Neural progenitor cell (in vitro differentiated cells): Measurements from ENCODE around the gene CSNK1G3. TPM values are rescaled to one million over a fixed set of nuclear protein-coding genes. Genes with fewer than 3 reads are reported as not detected.
A peak's percentile ranks its signal among the peaks of the same experiment; 100 is the strongest.

Experiments used
- DNase-seq: peaks from one replicate; pipeline ENCODE4 v3.0.0-alpha.2; 2016; ENCODE audit warnings: low spot score
- H2AFZ ChIP-seq: fragments of 200-600 bp; sonication (generic); replicated peaks from 2 replicates; pipeline ENCODE4 v1.6.1; 2016; ENCODE audit warnings: antibody characterized with exemption
- H3F3A ChIP-seq: fragments of 200-600 bp; sonication (generic); 2 replicates; pipeline ENCODE4 v1.6.1; 2016; ENCODE audit warnings: antibody characterized with exemption, low read depth
- H3K27ac ChIP-seq: fragments of 200-600 bp; sonication (generic); 2 replicates; pipeline ENCODE4 v1.5.1; 2016; ENCODE audit warnings: mild to moderate bottlenecking
- H3K27me3 ChIP-seq: fragments of 200-600 bp; sonication (generic); 2 replicates; pipeline ENCODE4 v1.6.1; 2016; ENCODE audit warnings: mild to moderate bottlenecking, moderate library complexity
- H3K36me3 ChIP-seq: fragments of 200-600 bp; sonication (generic); 2 replicates; pipeline ENCODE4 v1.5.1; 2016
- H3K4me1 ChIP-seq: fragments of 200-600 bp; sonication (generic); 2 replicates; pipeline ENCODE4 v1.6.1; 2016; ENCODE audit warnings: mixed run types
- H3K4me2 ChIP-seq: fragments of 200-600 bp; sonication (generic); 2 replicates; pipeline ENCODE4 v1.6.1; 2016
- H3K4me3 ChIP-seq: fragments of 200-600 bp; sonication (generic); 2 replicates; pipeline ENCODE4 v1.5.1; 2016
- H3K79me2 ChIP-seq: fragments of 200-600 bp; sonication (generic); 2 replicates; pipeline ENCODE4 v1.6.1; 2016; ENCODE audit warnings: low read depth
- H3K9ac ChIP-seq: fragments of 200-600 bp; sonication (generic); 2 replicates; pipeline ENCODE4 v1.6.1; 2016
- H3K9me3 ChIP-seq: fragments of 200-600 bp; sonication (generic); 2 replicates; pipeline ENCODE4 v1.5.1; 2016; ENCODE audit warnings: low read depth
- H4K20me1 ChIP-seq: fragments of 200-600 bp; sonication (generic); 2 replicates; pipeline ENCODE4 v1.6.1; 2016; ENCODE audit warnings: low read depth
- H3K27ac Mint-ChIP-seq: 3 replicates; pipeline ENCODE4 v1.8.0; 2021; ENCODE audit warnings: mixed read lengths
- H3K27me3 Mint-ChIP-seq: 2 replicates; pipeline ENCODE4 v1.8.0; 2022; ENCODE audit warnings: low read depth, mild to moderate bottlenecking, inconsistent platforms, moderate library complexity, mixed read lengths; ENCODE audit not compliant: insufficient read depth
- H3K36me3 Mint-ChIP-seq: 3 replicates; pipeline ENCODE4 v1.8.0; 2021; ENCODE audit warnings: mixed read lengths
- H3K4me1 Mint-ChIP-seq: 3 replicates; pipeline ENCODE4 v1.8.0; 2021; ENCODE audit warnings: mixed read lengths
- H3K4me3 Mint-ChIP-seq: 3 replicates; pipeline ENCODE4 v1.8.0; 2021; ENCODE audit warnings: mild to moderate bottlenecking, moderate library complexity, mixed read lengths
- H3K9me3 Mint-ChIP-seq: 3 replicates; pipeline ENCODE4 v1.8.0; 2020; ENCODE audit warnings: mixed read lengths
- EZH2 ChIP-seq: fragments of 200-600 bp; sonication (generic); IDR thresholded peaks from 2 replicates; pipeline ENCODE4 v1.6.1; 2017; ENCODE audit warnings: antibody characterized with exemption, mild to moderate bottlenecking, moderate library complexity
- EZH2phosphoT487 ChIP-seq: fragments of 200-600 bp; sonication (generic); IDR thresholded peaks from 2 replicates; pipeline ENCODE4 v1.6.1; 2017; ENCODE audit warnings: antibody characterized with exemption
- total RNA-seq: library from RNA; depleted of rRNA; stranded (reverse); fragments of >200 nt; gene quantifications from 2 replicates; pipeline ENCODE4 v1.2.3, GENCODE V29; 2015; ENCODE audit warnings: low replicate concordance
- TF ChIP-seq, protein P1 (sequence below): fragments of 200-600 bp; sonication (generic); IDR thresholded peaks from 2 replicates; pipeline ENCODE4 v1.5.1; 2017; ENCODE audit warnings: antibody characterized with exemption, mild to moderate bottlenecking

The CSNK1G3 gene
- total RNA-seq, 1 donor from 2014 or later, result 96.7 TPM

DNA sequence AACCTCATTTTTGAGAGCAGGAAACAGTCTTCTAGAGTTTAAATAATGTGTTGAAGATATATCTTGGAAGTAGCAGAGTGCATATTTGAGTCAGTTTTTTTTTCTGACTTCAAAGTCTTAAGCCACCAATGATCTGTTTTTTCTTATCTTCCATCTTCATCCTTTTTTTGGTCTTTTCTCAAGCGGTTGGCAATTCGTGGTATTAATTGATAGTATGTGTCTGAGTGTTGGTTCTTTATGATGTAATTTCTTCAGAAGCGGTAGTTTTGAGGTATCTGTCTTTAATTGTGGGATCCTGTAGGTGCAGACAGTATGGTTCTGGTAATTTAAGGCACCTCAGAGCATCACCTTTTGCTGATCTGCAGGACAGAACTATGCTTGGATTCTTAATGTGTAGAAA lies 3.9 kb downstream of the CSNK1G3 start:
- peaks cover 24% of the 10 kb centered on the region for H3K4me1 Mint-ChIP-seq
- peaks cover 3% of the 10 kb centered on the region for H3K36me3 ChIP-seq
- peaks cover 33% of the 10 kb centered on the region for H3K4me1 ChIP-seq
- H3K79me2 ChIP-seq, result peaks cover 83% of the 10 kb centered on the region
- DNase-seq, result no peak
- no peak overlapping the region for H3K9ac ChIP-seq
- peak overlapping the region; percentile 22 for H3K4me2 ChIP-seq
- H3K27ac Mint-ChIP-seq, result no peak overlapping the region
- peaks cover 6% of the 10 kb centered on the region for H3K36me3 Mint-ChIP-seq
- no peak overlapping the region for H3K4me3 ChIP-seq
- peaks cover 2% of the 10 kb centered on the region for H3K27me3 Mint-ChIP-seq
- TF ChIP-seq, protein P1, sequence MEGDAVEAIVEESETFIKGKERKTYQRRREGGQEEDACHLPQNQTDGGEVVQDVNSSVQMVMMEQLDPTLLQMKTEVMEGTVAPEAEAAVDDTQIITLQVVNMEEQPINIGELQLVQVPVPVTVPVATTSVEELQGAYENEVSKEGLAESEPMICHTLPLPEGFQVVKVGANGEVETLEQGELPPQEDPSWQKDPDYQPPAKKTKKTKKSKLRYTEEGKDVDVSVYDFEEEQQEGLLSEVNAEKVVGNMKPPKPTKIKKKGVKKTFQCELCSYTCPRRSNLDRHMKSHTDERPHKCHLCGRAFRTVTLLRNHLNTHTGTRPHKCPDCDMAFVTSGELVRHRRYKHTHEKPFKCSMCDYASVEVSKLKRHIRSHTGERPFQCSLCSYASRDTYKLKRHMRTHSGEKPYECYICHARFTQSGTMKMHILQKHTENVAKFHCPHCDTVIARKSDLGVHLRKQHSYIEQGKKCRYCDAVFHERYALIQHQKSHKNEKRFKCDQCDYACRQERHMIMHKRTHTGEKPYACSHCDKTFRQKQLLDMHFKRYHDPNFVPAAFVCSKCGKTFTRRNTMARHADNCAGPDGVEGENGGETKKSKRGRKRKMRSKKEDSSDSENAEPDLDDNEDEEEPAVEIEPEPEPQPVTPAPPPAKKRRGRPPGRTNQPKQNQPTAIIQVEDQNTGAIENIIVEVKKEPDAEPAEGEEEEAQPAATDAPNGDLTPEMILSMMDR, result no peak
- TF ChIP-seq EZH2 (no peak), EZH2phosphoT487 (no peak)
- peaks cover 68% of the 10 kb centered on the region for H4K20me1 ChIP-seq
- no peak overlapping the region for H2AFZ ChIP-seq
- no peaks in the 10 kb centered on the region for H3K9me3 ChIP-seq
- H3K9me3 Mint-ChIP-seq, result peaks cover 2% of the 10 kb centered on the region
- no peak overlapping the region for H3K27ac ChIP-seq
- H3K4me3 Mint-ChIP-seq, result no peak overlapping the region
- no peaks in the 10 kb centered on the region for H3K27me3 ChIP-seq
- H3F3A ChIP-seq, result peaks cover 7% of the 10 kb centered on the region

DNA sequence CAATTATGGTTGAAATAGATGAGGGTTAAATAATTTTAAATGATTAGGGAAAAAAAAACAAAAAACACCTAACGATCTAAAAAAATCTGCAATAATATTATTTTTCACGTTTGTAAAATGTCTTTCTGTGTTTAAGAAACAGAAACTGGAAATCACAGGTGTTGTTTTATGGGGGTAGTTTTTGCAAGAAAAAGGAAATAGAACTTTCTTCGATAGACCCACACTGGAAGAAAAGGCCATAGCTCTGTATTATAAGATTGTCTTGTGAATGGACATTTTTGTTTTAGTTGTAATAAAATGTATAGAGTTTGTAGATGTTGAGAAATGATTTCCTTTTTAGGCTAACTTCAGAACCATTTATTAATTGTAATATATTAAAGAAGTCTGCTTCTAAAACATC lies 5.5 kb downstream of the CSNK1G3 start:
- H2AFZ ChIP-seq, result no peak overlapping the region
- H3K4me1 Mint-ChIP-seq, result peaks cover 20% of the 10 kb centered on the region
- H3K27me3 ChIP-seq, result no peaks in the 10 kb centered on the region
- peaks cover 5% of the 10 kb centered on the region for H3K36me3 ChIP-seq
- no peaks in the 10 kb centered on the region for H3K27me3 Mint-ChIP-seq
- H3K9ac ChIP-seq, result no peak overlapping the region
- H3K27ac Mint-ChIP-seq, result no peak overlapping the region
- H4K20me1 ChIP-seq, result peaks cover 82% of the 10 kb centered on the region
- H3K27ac ChIP-seq, result no peak overlapping the region
- peaks cover 7% of the 10 kb centered on the region for H3F3A ChIP-seq
- peaks cover 99% of the 10 kb centered on the region for H3K79me2 ChIP-seq
- H3K36me3 Mint-ChIP-seq, result peaks cover 6% of the 10 kb centered on the region
- H3K9me3 ChIP-seq, result no peaks in the 10 kb centered on the region
- H3K4me1 ChIP-seq, result peaks cover 26% of the 10 kb centered on the region
- DNase-seq, result no peak
- H3K4me3 ChIP-seq, result no peak overlapping the region
- TF ChIP-seq EZH2, result no peak
- TF ChIP-seq EZH2phosphoT487, result no peak
- TF ChIP-seq, protein P1, result no peak
- peaks cover 2% of the 10 kb centered on the region for H3K9me3 Mint-ChIP-seq
- H3K4me2 ChIP-seq, result no peak overlapping the region
- no peak overlapping the region for H3K4me3 Mint-ChIP-seq

DNA sequence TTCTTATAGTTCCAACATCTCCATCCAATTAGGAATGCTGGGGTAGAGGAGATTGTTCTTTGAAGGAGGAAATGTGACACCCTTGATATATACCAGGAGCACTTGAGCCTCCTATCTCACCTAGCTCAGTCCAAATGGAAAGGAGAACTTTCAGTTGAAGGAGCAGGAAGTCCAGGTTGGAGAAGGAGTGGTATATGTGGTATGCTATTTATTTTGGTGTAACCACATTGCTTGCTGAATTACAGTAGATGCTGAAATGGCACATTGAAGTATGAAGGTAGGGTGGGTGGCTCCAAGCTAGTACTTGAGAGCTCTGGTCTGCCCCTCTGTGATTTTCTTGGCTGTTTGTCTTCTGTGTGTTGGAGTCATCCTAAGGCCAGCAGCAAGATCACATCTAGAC lies 6.1 kb downstream of the CSNK1G3 start:
- Histone ChIP-seq H3K4me2 (no peak overlapping the region), H4K20me1 (peaks cover 83% of the 10 kb centered on the region), H3K36me3 (peaks cover 5% of the 10 kb centered on the region), H3K4me1 (peaks cover 26% of the 10 kb centered on the region), H3K9me3 (no peaks in the 10 kb centered on the region), H3K9ac (no peak overlapping the region), H3K27ac (no peak overlapping the region), H3K79me2 (peaks cover 100% of the 10 kb centered on the region), H2AFZ (no peak overlapping the region), H3K4me3 (no peak overlapping the region), H3F3A (peaks cover 2% of the 10 kb centered on the region), H3K27me3 (no peaks in the 10 kb centered on the region)
- H3K9me3 Mint-ChIP-seq, result peaks cover 2% of the 10 kb centered on the region
- DNase-seq, result no peak
- TF ChIP-seq EZH2phosphoT487 (no peak), EZH2 (no peak)
- TF ChIP-seq, protein P1, result no peak
- H3K27ac Mint-ChIP-seq, result no peak overlapping the region
- H3K4me1 Mint-ChIP-seq, result peaks cover 20% of the 10 kb centered on the region
- H3K36me3 Mint-ChIP-seq, result peaks cover 6% of the 10 kb centered on the region
- H3K4me3 Mint-ChIP-seq, result no peak overlapping the region
- H3K27me3 Mint-ChIP-seq, result no peaks in the 10 kb centered on the region
